GM18511 (cell line): ENCODE results near the gene DGKQ.
A peak's percentile ranks its signal among the peaks of the same experiment; 100 is the strongest.
"Not testable (repeated sequence)": the region's sequence is repeated elsewhere in the genome, so short reads cannot be mapped to it uniquely, and the experiment has no call there.

Source experiments
- ATAC-seq: cut with Tn5 transposase; IDR thresholded peaks from one replicate; pipeline ENCODE4 v1.9.1; 2021; ENCODE audit warnings: mild to moderate bottlenecking, moderate library complexity; ENCODE audit not compliant: unreplicated experiment

DGKQ gene

GRCh38 chr4:952881-953573, 20.3 kb downstream of the DGKQ start:
- ATAC-seq = no peak

GRCh38 chr4:951594-952468, 21.5 kb downstream of the DGKQ start:
- no peak for ATAC-seq

GRCh38 chr4:951186-951585, 22.2 kb downstream of the DGKQ start:
- ATAC-seq = no peak

- ATAC-seq = no peak
Measured at GRCh38 chr4:950136-951020, 23.0 kb downstream of the DGKQ start.

GRCh38 chr4:949656-950055, 23.7 kb downstream of the DGKQ start:
- ATAC-seq = no peak

- ATAC-seq = no peak
Measured at GRCh38 chr4:948936-949300, 24.5 kb downstream of the DGKQ start.

- no peak for ATAC-seq
Measured at GRCh38 chr4:948101-948935, 25.1 kb downstream of the DGKQ start.

GRCh38 chr4:947491-947971, 25.8 kb downstream of the DGKQ start:
- no peak for ATAC-seq

- ATAC-seq = no peak
Measured at GRCh38 chr4:946517-947471, 26.6 kb downstream of the DGKQ start.

GRCh38 chr4:946103-946450, 27.3 kb downstream of the DGKQ start:
- ATAC-seq = no peak

GRCh38 chr4:945274-946102, 27.9 kb downstream of the DGKQ start:
- no peak for ATAC-seq

GRCh38 chr4:939508-939907, 33.9 kb downstream of the DGKQ start:
- ATAC-seq = not testable (repeated sequence)

GRCh38 chr4:932713-933070, 40.7 kb downstream of the DGKQ start:
- no peak for ATAC-seq

- peak; percentile 86 for ATAC-seq
Measured at GRCh38 chr4:931960-932712, 41.2 kb downstream of the DGKQ start, which contains the start of the genes GAK and TMEM175. GAK (minus strand) TSS chr4:932316; CDS start chr4:932187, 129 bp downstream. TMEM175 (plus strand) TSS chr4:932460; CDS start chr4:947740, 15,280 bp downstream.

GRCh38 chr4:931194-931959, 42.0 kb downstream of the DGKQ start:
- ATAC-seq = no peak

- ATAC-seq = no peak
Measured at GRCh38 chr4:930827-931193, 42.6 kb downstream of the DGKQ start.

GRCh38 chr4:930028-930551, 43.3 kb downstream of the DGKQ start:
- no peak for ATAC-seq
